Right cardiac atrium (tissue), 5 donors: ENCODE results near the gene KMT2A. TPM values are rescaled to one million over a fixed set of nuclear protein-coding genes. Genes with fewer than 3 reads are reported as not detected.
"Not testable (repeated sequence)": the region's sequence is repeated elsewhere in the genome, so short reads cannot be mapped to it uniquely, and the experiment has no call there.

ENCODE experiments used
- ATAC-seq, 2 donors: fragments of 200-7000 bp; cut with Tn5 transposase; one replicate each; pipeline versions ENCODE4 v1.8.0 to v1.9.1; 2020; ENCODE audit warnings: moderate library complexity in 2 of 2, mild to moderate bottlenecking in 1 of 2
- DNase-seq, 3 donors: peaks; one replicate each; pipeline ENCODE4 v3.0.0-alpha.2; 2020
- H3K27ac ChIP-seq: one replicate; pipeline ENCODE4 v1.5.1; 2013; ENCODE audit warnings: mild to moderate bottlenecking, low read length, control low read depth, moderate library complexity
- H3K27me3 ChIP-seq: one replicate; pipeline ENCODE4 v1.6.1; 2013; ENCODE audit not compliant: control insufficient read depth, insufficient read depth
- H3K4me1 ChIP-seq: one replicate; pipeline ENCODE4 v1.6.1; 2013; ENCODE audit warnings: low read length; ENCODE audit not compliant: control insufficient read depth, insufficient read depth
- H3K4me3 ChIP-seq: one replicate; pipeline ENCODE4 v1.5.1; 2013; ENCODE audit warnings: low read length, control low read depth
- H3K9me3 ChIP-seq: one replicate; pipeline ENCODE4 v1.6.1; 2013; ENCODE audit warnings: low read length; ENCODE audit not compliant: control insufficient read depth
- WGBS: extraction: QIAGEN DNeasy Blood & Tissue Kit; methylation state at CpG from one replicate; pipeline ENCODE4 v1.1.7; 2013; 5-methylcytosine and 5-hydroxymethylcytosine counted together
- intact Hi-C, 4 donors: fragments of 100-400 bp; cut with DNase I; formaldehyde crosslinking; loops; one replicate each; pipeline versions ENCODE4 v1.11.0 to v1.14.0; 2022 to 2023
- polyA plus RNA-seq: library from polyadenylated mRNA; stranded (reverse); fragments of 200-250 nt; gene quantifications from one replicate; pipeline ENCODE4 v1.2.3, GENCODE V29; 2013
- total RNA-seq, 4 donors: library from RNA; stranded (reverse); fragmentation: NEBNext Ultra II Directional; extraction: Animal tissue kit (Norgen Biotek cat#: 25700); gene quantifications; one replicate each; pipeline ENCODE4 v1.2.1, GENCODE V29; 2021
- donor health status: healthy with polysubstance abuse.
- donor health status: DM: no; HTN: yes; CAD: no.
- donor health status: DM: no; HTN: no; CAD: no.
- donor health status: DM: no; HTN: yes; CAD: no; lungs with severe emphysema.
- donor health status: DM: yes; HTN: yes; CAD: no.

Gene KMT2A
- total and polyA plus RNA-seq, 5 donors = 9.1 to 32.7 (median 27.3) TPM

- 16% methylated on average over 15 of the region's 15 CpGs for WGBS
- intact Hi-C loops = not testable (repeated sequence)
- peak; percentile 31 to 73 (median 60) for DNase-seq
Measured at GRCh38 chr11:118571701-118572060, 135.4 kb downstream of the KMT2A start.

GRCh38 chr11:118572061-118572980 lies 136.0 kb downstream of the KMT2A start, which contains the start of gene ARCN1:
TSS of gene ARCN1 (plus strand) at chr11:118572409. CDS start at chr11:118572548, 139 bp downstream.
- under 1% methylated on average over 55 of the region's 55 CpGs for WGBS
- H3K4me3 ChIP-seq = peak within 1 kb of the TSS; percentile 89
- no peaks in the 10 kb centered on the region for H3K27me3 ChIP-seq
- H3K4me1 ChIP-seq = peaks cover 4% of the 10 kb centered on the region
- ATAC-seq = peak; percentile 88 to 90
- H3K27ac ChIP-seq = peak within 1 kb of the TSS; percentile 96
- intact Hi-C loops = no loop called here
- H3K9me3 ChIP-seq = no peaks in the 10 kb centered on the region
- DNase-seq = peak; percentile 85 to 92 (median 92)

More at GRCh38 chr11:118571701-118572060, 135.4 kb downstream of the KMT2A start:
- not testable (repeated sequence) for H3K4me1 ChIP-seq, H3K9me3 ChIP-seq, H3K27me3 ChIP-seq
- Histone ChIP-seq H3K4me3 (peak overlapping the region; percentile 89), H3K27ac (peak overlapping the region; percentile 96)
- ATAC-seq = peak in 1 of 2 donors; percentile 25

- WGBS = 1% methylated on average over 10 of the region's 10 CpGs
- Histone ChIP-seq H3K9me3 (no peaks in the 10 kb centered on the region), H3K4me1 (peaks cover 4% of the 10 kb centered on the region), H3K4me3 (peak overlapping the region; percentile 89), H3K27ac (peak overlapping the region; percentile 96), H3K27me3 (no peaks in the 10 kb centered on the region)
- DNase-seq (no peak), ATAC-seq (peak; percentile 7 to 34)
- intact Hi-C loops = no loop called here
Measured at GRCh38 chr11:118572981-118573550, 136.8 kb downstream of the KMT2A start.

- H3K27ac ChIP-seq = no peak overlapping the region
Measured at GRCh38 chr11:118574636-118575035, 138.3 kb downstream of the KMT2A start.

More at GRCh38 chr11:118574636-118575035, 138.3 kb downstream of the KMT2A start:
- peaks cover 4% of the 10 kb centered on the region for H3K4me1 ChIP-seq
- H3K4me3 ChIP-seq = peak overlapping the region; percentile 33
- intact Hi-C loops = no loop called here
- no peaks in the 10 kb centered on the region for H3K27me3 ChIP-seq
- no peaks in the 10 kb centered on the region for H3K9me3 ChIP-seq
- WGBS = 84% methylated on average over 7 of the region's 7 CpGs
- ATAC-seq (no peak), DNase-seq (no peak)

Other genes with a start within 250 kb of the KMT2A start
- gene JAML, start 211.5 kb upstream of the KMT2A start, total RNA-seq = 1 to 10 TPM; 2.3 to 8.0 (median 4.0) TPM
- 2.0 TPM for gene JAML, start 211.5 kb upstream of the KMT2A start, polyA plus RNA-seq
- 1 to 10 TPM; 1.3 to 1.7 (median 1.5) TPM for gene MPZL3, start 184.1 kb upstream of the KMT2A start, total RNA-seq
- 0.77 TPM for gene MPZL3, start 184.1 kb upstream of the KMT2A start, polyA plus RNA-seq
- gene MPZL2, start 172.2 kb upstream of the KMT2A start, total RNA-seq = 10 to 100 TPM in 1 of 4 donors, 1 to 10 TPM in 3; 8.1 to 18.7 (median 9.0) TPM
- gene MPZL2, start 172.2 kb upstream of the KMT2A start, polyA plus RNA-seq = 6.4 TPM
- gene CD3E, start 131.8 kb upstream of the KMT2A start, total RNA-seq = 1 to 10 TPM in 2 of 4 donors, under 1 TPM in 2; 0.59 to 2.2 (median 1.0) TPM
- gene CD3E, start 131.8 kb upstream of the KMT2A start, polyA plus RNA-seq = 0.50 TPM
- 1 to 10 TPM in 2 of 4 donors, under 1 TPM in 2; 0.29 to 1.9 (median 0.86) TPM for gene CD3D, start 93.8 kb upstream of the KMT2A start, total RNA-seq
- gene CD3D, start 93.8 kb upstream of the KMT2A start, polyA plus RNA-seq = 0.27 TPM
- 1 to 10 TPM in 1 of 4 donors, under 1 TPM in 3; 0.17 to 1.2 (median 0.49) TPM for gene CD3G, start 92.1 kb upstream of the KMT2A start, total RNA-seq
- 0.02 TPM for gene CD3G, start 92.1 kb upstream of the KMT2A start, polyA plus RNA-seq
- 10 to 100 TPM; 40.7 to 45.8 (median 43.6) TPM for gene UBE4A, start 76.9 kb upstream of the KMT2A start, total RNA-seq
- 15.9 TPM for gene UBE4A, start 76.9 kb upstream of the KMT2A start, polyA plus RNA-seq
- gene ATP5MG, start 34.9 kb upstream of the KMT2A start, total RNA-seq = 100 to 1,000 TPM; 500 to 709 (median 601) TPM
- 666 TPM for gene ATP5MG, start 34.9 kb upstream of the KMT2A start, polyA plus RNA-seq
- under 1 TPM in 3 of 4 donors, not detected in 1; 0.31 to 0.63 (median 0.56) TPM for gene TTC36, start 91.0 kb downstream of the KMT2A start, total RNA-seq
- gene TTC36, start 91.0 kb downstream of the KMT2A start, polyA plus RNA-seq = 0.61 TPM
- gene TMEM25, start 94.7 kb downstream of the KMT2A start, total RNA-seq = 10 to 100 TPM; 11.6 to 16.1 (median 14.7) TPM
- 8.7 TPM for gene TMEM25, start 94.7 kb downstream of the KMT2A start, polyA plus RNA-seq
- 10 to 100 TPM; 15.2 to 27.4 (median 20.1) TPM for gene IFT46, start 129.4 kb downstream of the KMT2A start, total RNA-seq
- 21.6 TPM for gene IFT46, start 129.4 kb downstream of the KMT2A start, polyA plus RNA-seq
- gene ARCN1, start 135.9 kb downstream of the KMT2A start, total RNA-seq = 100 to 1,000 TPM in 2 of 4 donors, 10 to 100 TPM in 2; 90.3 to 138 (median 101) TPM
- gene ARCN1, start 135.9 kb downstream of the KMT2A start, polyA plus RNA-seq = 69.1 TPM
- 100 to 1,000 TPM; 123 to 177 (median 136) TPM for gene PHLDB1, start 171.1 kb downstream of the KMT2A start, total RNA-seq
- gene PHLDB1, start 171.1 kb downstream of the KMT2A start, polyA plus RNA-seq = 110 TPM
- gene TREH, start 243.2 kb downstream of the KMT2A start, total RNA-seq = not detected
- gene TREH, start 243.2 kb downstream of the KMT2A start, polyA plus RNA-seq = 1.2 TPM